K562 (cell line): ENCODE results near the gene RAB6A. TPM values are rescaled to one million over a fixed set of nuclear protein-coding genes. Genes with fewer than 3 reads are reported as not detected.

Experiments used
- ATAC-seq: fragments of 200-7000 bp; cut with Tn5 transposase; 3 replicates; pipeline ENCODE4 v1.9.1; 2020; ENCODE audit warnings: moderate library complexity
- BruUV-seq: library from RNA; stranded (reverse); fragments of 400-500 nt; replicated peaks from 2 replicates; lab custom pipeline; 2021; lab: Mats Ljungman, UMichigan
- CTCF ChIA-PET: fragments of 300-600 bp; formaldehyde crosslinking; extraction: SDS; loops from one replicate; lab custom pipeline; 2021; ENCODE audit warnings: low intra/inter-chr PET ratio; lab: Yijun Ruan, JAX
- POLR2A ChIA-PET: fragments of 300-600, 350-650 bp; sonication (Branson Sonifier 250); formaldehyde crosslinking; extraction: SDS; loops from one replicate; lab custom pipeline; 2021; ENCODE audit warnings: antibody characterized with exemption, inconsistent platforms; lab: Yijun Ruan, JAX
- DNase-seq, 4 experiments: peaks; one replicate each; pipeline versions ENCODE4 v3.0.0 to v3.0.0-alpha.2; 2011 to 2018; ENCODE audit warnings: low spot score in 3 of 4, mixed read lengths in 3 of 4; ENCODE audit errors: extremely low read depth in 1 of 4
- FAIRE-seq: peaks from 2 replicates; lab custom pipeline; 2011; peaks lifted over from hg19 to GRCh38; lab: Jason Lieb, UNC
- H2AFZ ChIP-seq: 2 replicates; pipeline ENCODE4 v1.6.0; 2011; ENCODE audit warnings: low read depth, low read length, control low read depth, inconsistent platforms
- H3K27ac ChIP-seq: fragments of 200-600 bp; 3 replicates; pipeline ENCODE4 v1.8.0; 2011; ENCODE audit warnings: low read depth, mild to moderate bottlenecking, control low read depth, inconsistent platforms, low read length, moderate library complexity, mixed read lengths; ENCODE audit errors: extremely low read depth
- H3K27me3 ChIP-seq, 2 experiments: fragments of 300-600 bp in 1 of 2; 2 replicates in 1 of 2; 3 replicates in 1 of 2; pipeline versions ENCODE4 v1.6.0 to v1.8.0; 2011; ENCODE audit warnings: inconsistent platforms in 2 of 2, low read length in 2 of 2, mild to moderate bottlenecking in 1 of 2, mixed read lengths in 1 of 2, moderate library complexity in 1 of 2; ENCODE audit not compliant: control insufficient read depth in 2 of 2, insufficient read depth in 2 of 2
- H3K36me3 ChIP-seq: fragments of 300-600 bp; 3 replicates; pipeline ENCODE4 v1.8.0; 2011; ENCODE audit warnings: mild to moderate bottlenecking, low read length, inconsistent platforms; ENCODE audit not compliant: control insufficient read depth, insufficient read depth
- H3K4me1 ChIP-seq, 2 experiments: fragments of 200-600 bp in 1 of 2; replicated peaks in 1 of 2; 2 replicates in 1 of 2; 3 replicates in 1 of 2; pipeline versions ENCODE4 v1.5.1 to v1.8.0; 2011; ENCODE audit warnings: inconsistent platforms in 2 of 2, low read length in 2 of 2, mild to moderate bottlenecking in 1 of 2, mixed read lengths in 1 of 2, moderate library complexity in 1 of 2; ENCODE audit not compliant: control insufficient read depth in 2 of 2, insufficient read depth in 2 of 2
- H3K4me2 ChIP-seq: 2 replicates; pipeline ENCODE4 v1.6.1; 2011; ENCODE audit warnings: low read length, control low read depth, inconsistent platforms, mixed read lengths; ENCODE audit not compliant: insufficient read depth
- H3K4me3 ChIP-seq: fragments of 200-600 bp; sonication (generic), shearing (Covaris generic); 2 replicates; pipeline ENCODE4 v1.5.1; 2016; ENCODE audit warnings: control low read depth, inconsistent platforms
- H3K79me2 ChIP-seq: fragments of 200-600 bp; 3 replicates; pipeline ENCODE4 v1.8.0; 2011; ENCODE audit warnings: low read length, inconsistent platforms; ENCODE audit not compliant: control insufficient read depth, insufficient read depth
- H3K9ac ChIP-seq, 2 experiments: 2 replicates each; pipeline versions ENCODE4 v1.6.0 to v1.6.1; 2011; ENCODE audit warnings: low read depth in 2 of 2, low read length in 2 of 2, control low read depth in 1 of 2, inconsistent platforms in 1 of 2, mild to moderate bottlenecking in 1 of 2, mixed read lengths in 1 of 2; ENCODE audit not compliant: insufficient read depth in 1 of 2
- H3K9me1 ChIP-seq: one replicate; pipeline ENCODE4 v1.6.0; 2011; ENCODE audit warnings: inconsistent platforms, mild to moderate bottlenecking, low read length, moderate library complexity; ENCODE audit not compliant: control insufficient read depth, insufficient read depth
- H3K9me3 ChIP-seq: replicated peaks from 2 replicates; pipeline ENCODE4 v1.5.1; 2011; ENCODE audit warnings: low read depth, low read length, inconsistent platforms; ENCODE audit not compliant: control insufficient read depth, insufficient read depth
- H4K20me1 ChIP-seq: replicated peaks from 2 replicates; pipeline ENCODE4 v1.6.1; 2011; ENCODE audit warnings: low read length, inconsistent platforms, mixed read lengths; ENCODE audit not compliant: control insufficient read depth, insufficient read depth
- ASH1L ChIP-seq: fragments of 450-650 bp; IDR thresholded peaks from 2 replicates; pipeline ENCODE4 v1.6.1; 2018; ENCODE audit warnings: borderline replicate concordance, mild to moderate bottlenecking, low read depth; ENCODE audit not compliant: partially characterized antibody
- CBFA2T2 ChIP-seq: fragments of 450-650 bp; conservative IDR thresholded peaks from 2 replicates; pipeline ENCODE4 v1.6.1; 2017; ENCODE audit warnings: mild to moderate bottlenecking
- FOSL1 ChIP-seq: fragments of 200-800 bp; sonication (Bioruptor generic); conservative IDR thresholded peaks from 2 replicates; pipeline ENCODE4 v1.6.1; 2016; ENCODE audit warnings: missing genetic modification characterization, missing compliant biosample characterization
- HCFC1 ChIP-seq: IDR thresholded peaks from 2 replicates; pipeline ENCODE4 v1.6.1; 2012; ENCODE audit warnings: low read depth, low read length, improper control_type of control experiment
- LEF1 ChIP-seq: fragments of 450-650 bp; IDR thresholded peaks from 2 replicates; pipeline ENCODE4 v1.6.1; 2016; ENCODE audit warnings: mild to moderate bottlenecking
- NEUROD1 ChIP-seq: fragments of 150-350 bp; IDR thresholded peaks from 2 replicates; pipeline ENCODE4 v1.6.1; 2014; ENCODE audit warnings: borderline replicate concordance, low read length, low read depth; ENCODE audit not compliant: partially characterized antibody
- NR2C2 ChIP-seq, 2 experiments: fragments of 200-800 bp in 1 of 2; sonication (Bioruptor generic) in 1 of 2; sonication (generic) in 1 of 2; formaldehyde crosslinking in 1 of 2; IDR thresholded peaks; 2 replicates each; pipeline versions ENCODE4 v1.6.1 to v1.8.0; 2016 to 2022; ENCODE audit warnings: mild to moderate bottlenecking in 1 of 2, missing compliant biosample characterization in 1 of 2, missing genetic modification characterization in 1 of 2, missing genetic modification reagents in 1 of 2
- PTTG1 ChIP-seq: fragments of 450-650 bp; IDR thresholded peaks from 2 replicates; pipeline ENCODE4 v1.6.1; 2016; ENCODE audit warnings: low read depth, mild to moderate bottlenecking, missing genetic modification characterization, missing compliant biosample characterization
- RBM17 ChIP-seq: fragments of 200-400 bp; formaldehyde crosslinking; IDR thresholded peaks from 2 replicates; pipeline ENCODE4 v1.6.1; 2017; ENCODE audit warnings: low read depth, mild to moderate bottlenecking, low read length, borderline replicate concordance
- SETDB1 ChIP-seq: IDR thresholded peaks from one replicate; pipeline ENCODE4 v1.6.1; 2012; ENCODE audit warnings: low read length, control low read depth, inconsistent platforms
- TARDBP ChIP-seq: fragments of 450-650 bp; IDR thresholded peaks from 2 replicates; pipeline ENCODE4 v1.6.1; 2016
- TBL1XR1 ChIP-seq, 2 experiments: IDR thresholded peaks; 2 replicates each; pipeline ENCODE4 v1.6.1; 2012; ENCODE audit warnings: improper control_type of control experiment in 2 of 2, low read length in 2 of 2, mild to moderate bottlenecking in 1 of 2
- ZBED1 ChIP-seq: IDR thresholded peaks from 2 replicates; pipeline ENCODE4 v1.6.1; 2014
- ZNF24 ChIP-seq: fragments of 450-650 bp; IDR thresholded peaks from 2 replicates; pipeline ENCODE4 v1.6.1; 2016
- WGBS: fragments of 100-300 bp; shearing (Covaris generic); methylation state at CpG from one replicate; pipeline ENCODE4 v1.1.6; 2016; ENCODE audit warnings: low coverage, mixed read lengths; ENCODE audit not compliant: insufficient coverage; ENCODE audit errors: missing lambda C conversion rate; 5-methylcytosine and 5-hydroxymethylcytosine counted together
- in situ Hi-C: fragments of 300-500 bp; cut with MboI; formaldehyde crosslinking; loops from 4 replicates; pipeline ENCODE4 v1.15.0; 2018; ENCODE audit warnings: inconsistent platforms, mixed read lengths
- intact Hi-C: fragments of 100-400 bp; cut with micrococcal nuclease; formaldehyde crosslinking; loops from 2 replicates; pipeline ENCODE4 v1.14.2; 2022
- polyA plus RNA-seq, 8 experiments: library from polyadenylated mRNA; depleted of rRNA in 4 of 8; stranded (reverse) in 5 of 8; unstranded in 3 of 8; fragments of >200 nt; fragmentation: Nextera tagmentation in 2 of 8; fragmentation: Illumina TruSeq in 1 of 8; extraction: Ambion mirVana in 2 of 8; extraction: Trizol in 1 of 8; gene quantifications; 2 replicates each; pipeline versions ENCODE4 v1.2.1 to v1.2.3, GENCODE V29; 2011 to 2014; ENCODE audit warnings: inconsistent platforms in 1 of 8, missing spikeins in 1 of 8
- total RNA-seq, 7 experiments: library from RNA; depleted of rRNA in 6 of 7; stranded (reverse); fragments of >200 nt in 6 of 7; fragmentation: Illumina TruSeq in 2 of 7; extraction: Trizol in 2 of 7; gene quantifications; 2 replicates each; pipeline versions ENCODE4 v1.2.1 to v1.2.3, GENCODE V29; 2011 to 2021; ENCODE audit warnings: low replicate concordance in 1 of 7
- TF ChIP-seq, protein P1 (sequence below): fragments of 450-650 bp; IDR thresholded peaks from 2 replicates; pipeline ENCODE4 v1.6.1; 2016; ENCODE audit warnings: antibody characterized with exemption
- TF ChIP-seq, protein P2 (sequence below): fragments of 450-650 bp; IDR thresholded peaks from 2 replicates; pipeline ENCODE4 v1.6.1; 2016; ENCODE audit warnings: borderline replicate concordance

RAB6A gene
- total and polyA plus RNA-seq, 9 of the 15 experiments (the other 6 are each of a cell fraction or from before 2014, with no cell fraction given): 14.0 to 95.3 (median 45.4) TPM

DNA sequence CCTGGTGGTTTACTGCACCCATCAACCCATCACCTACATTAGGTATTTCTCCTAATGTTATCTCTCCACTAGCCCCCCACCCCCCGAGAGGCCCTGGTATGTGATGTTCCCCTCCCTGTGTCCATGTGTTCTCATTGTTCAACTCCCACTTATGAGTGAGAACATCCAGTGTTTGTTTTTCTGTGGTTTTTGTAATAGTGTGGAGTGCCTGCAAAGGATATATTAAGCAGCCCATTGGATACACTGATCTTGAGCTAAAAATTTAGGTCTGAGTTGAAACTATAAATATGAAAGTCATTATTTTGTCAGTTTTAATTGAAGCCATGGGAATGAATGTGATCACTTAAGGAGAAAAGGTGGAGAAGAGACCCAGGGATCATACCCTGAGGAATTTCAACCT is 49.8 kb upstream of the RAB6A start:
- in situ Hi-C loops: no loop called here
- no TSS peak for BruUV-seq
- POLR2A ChIA-PET: interaction anchor here (0.7 kb wide), 1 partner anchor 8 kb away, joined by 3 read pairs; no protein-coding TSS in a partner anchor

More for the DNA sequence above, 49.8 kb upstream of the RAB6A start:
- Histone ChIP-seq H3K27me3 (no peaks in the 10 kb centered on the region), H3K9me3 (no peaks in the 10 kb centered on the region), H2AFZ (no peak overlapping the region), H4K20me1 (no peaks in the 10 kb centered on the region), H3K36me3 (peaks cover 16% of the 10 kb centered on the region; the same call in 2 of the 3 replicates), H3K4me1 (0 out of 5 replicates have a peak, but pooled peaks cover 0 to 3% of the 10 kb centered on the region in 2 experiments), H3K27ac (no peak overlapping the region), H3K9ac (no peak overlapping the region), H3K79me2 (no peaks in the 10 kb centered on the region), H3K4me3 (no peak overlapping the region), H3K9me1 (no peaks in the 10 kb centered on the region), H3K4me2 (no peak overlapping the region)
- TF ChIP-seq FOSL1 (no peak), NEUROD1 (no peak), PTTG1 (no peak), RBM17 (no peak), ASH1L (no peak), LEF1 (no peak), NR2C2 (CRISPR knock-in tag; IDR thresholded peaks at IDR 0.05) (no peak), NR2C2 (tag; IDR thresholded peaks at IDR 0.05) (no peak), TBL1XR1 (IDR thresholded peaks at IDR 0.05; ENCODE audit: low read length in 2 of 2) (no peak), ZNF24 (no peak), HCFC1 (no peak), SETDB1 (no peak), CBFA2T2 (no peak), ZBED1 (no peak), TARDBP (no peak)
- TF ChIP-seq, protein P1, sequence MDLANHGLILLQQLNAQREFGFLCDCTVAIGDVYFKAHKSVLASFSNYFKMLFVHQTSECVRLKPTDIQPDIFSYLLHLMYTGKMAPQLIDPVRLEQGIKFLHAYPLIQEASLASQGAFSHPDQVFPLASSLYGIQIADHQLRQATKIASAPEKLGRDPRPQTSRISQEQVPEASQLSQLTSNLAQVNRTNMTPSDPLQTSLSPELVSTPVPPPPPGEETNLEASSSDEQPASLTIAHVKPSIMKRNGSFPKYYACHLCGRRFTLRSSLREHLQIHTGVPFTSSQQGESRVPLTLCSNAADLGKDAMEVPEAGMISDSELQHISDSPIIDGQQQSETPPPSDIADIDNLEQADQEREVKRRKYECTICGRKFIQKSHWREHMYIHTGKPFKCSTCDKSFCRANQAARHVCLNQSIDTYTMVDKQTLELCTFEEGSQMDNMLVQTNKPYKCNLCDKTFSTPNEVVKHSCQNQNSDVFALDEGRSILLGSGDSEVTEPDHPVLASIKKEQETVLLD: no peak
- TF ChIP-seq, protein P2, sequence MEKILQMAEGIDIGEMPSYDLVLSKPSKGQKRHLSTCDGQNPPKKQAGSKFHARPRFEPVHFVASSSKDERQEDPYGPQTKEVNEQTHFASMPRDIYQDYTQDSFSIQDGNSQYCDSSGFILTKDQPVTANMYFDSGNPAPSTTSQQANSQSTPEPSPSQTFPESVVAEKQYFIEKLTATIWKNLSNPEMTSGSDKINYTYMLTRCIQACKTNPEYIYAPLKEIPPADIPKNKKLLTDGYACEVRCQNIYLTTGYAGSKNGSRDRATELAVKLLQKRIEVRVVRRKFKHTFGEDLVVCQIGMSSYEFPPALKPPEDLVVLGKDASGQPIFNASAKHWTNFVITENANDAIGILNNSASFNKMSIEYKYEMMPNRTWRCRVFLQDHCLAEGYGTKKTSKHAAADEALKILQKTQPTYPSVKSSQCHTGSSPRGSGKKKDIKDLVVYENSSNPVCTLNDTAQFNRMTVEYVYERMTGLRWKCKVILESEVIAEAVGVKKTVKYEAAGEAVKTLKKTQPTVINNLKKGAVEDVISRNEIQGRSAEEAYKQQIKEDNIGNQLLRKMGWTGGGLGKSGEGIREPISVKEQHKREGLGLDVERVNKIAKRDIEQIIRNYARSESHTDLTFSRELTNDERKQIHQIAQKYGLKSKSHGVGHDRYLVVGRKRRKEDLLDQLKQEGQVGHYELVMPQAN: no peak
- FAIRE-seq: no peak
- WGBS: 67% methylated on average over 1 of the region's 1 CpG
- CTCF ChIA-PET: no interaction called here
- no peak for DNase-seq
- intact Hi-C loops: no loop called here
- ATAC-seq: no peak
